Hematopoietic multipotent progenitor cell treated with erythropoietin and hydrocortisone succinate and interleukin-3 and kit ligand, for 17 days (in vitro differentiated cells): ENCODE data around the gene THAP2.
A peak's percentile ranks its signal among the peaks of the same experiment; 100 is the strongest.

Source experiments
- DNase-seq: peaks from one replicate; pipeline ENCODE4 v3.0.0-alpha.2; 2015; ENCODE audit warnings: low spot score

THAP2 gene

DNA sequence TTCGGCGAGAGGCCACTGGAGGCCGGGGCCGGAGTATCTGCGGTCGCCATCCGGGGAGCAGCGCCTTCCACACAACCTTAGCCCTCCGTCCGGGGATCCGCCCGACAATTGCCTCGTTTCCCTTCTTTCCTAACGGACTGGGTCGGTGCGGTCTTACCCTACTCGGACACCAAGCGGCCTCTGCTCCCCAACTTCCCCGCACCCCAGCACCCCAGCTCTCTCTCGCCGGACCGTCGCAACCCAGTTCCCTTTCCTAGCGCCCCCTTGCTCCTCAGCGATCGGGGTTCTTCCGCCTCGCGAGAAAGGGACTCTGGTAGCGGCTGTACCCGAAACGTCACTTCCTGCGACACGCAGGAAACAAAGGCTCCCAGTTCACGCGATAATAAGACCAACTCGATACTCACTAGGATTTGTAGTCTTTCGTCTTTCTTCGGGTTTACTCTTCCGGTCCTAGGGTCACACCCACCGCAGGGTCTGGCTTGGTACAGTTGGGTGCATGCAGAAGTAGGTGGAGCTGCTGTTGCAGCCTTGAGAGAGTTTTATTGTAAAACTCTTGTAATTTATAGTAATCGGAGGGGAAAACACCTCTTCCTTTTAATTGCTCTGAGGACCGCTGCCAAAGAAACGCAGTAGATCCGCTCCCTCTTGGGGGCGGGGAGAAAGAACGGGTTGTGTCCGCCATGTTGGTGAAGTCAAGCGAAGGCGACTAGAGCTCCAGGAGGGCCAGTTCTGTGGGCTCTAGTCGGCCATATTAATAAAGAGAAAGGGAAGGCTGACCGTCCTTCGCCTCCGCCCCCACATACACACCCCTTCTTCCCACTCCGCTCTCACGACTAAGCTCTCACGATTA lies at the start of gene THAP2, which contains the start of gene ZFC3H1:
THAP2 (plus strand) TSS at position 741 of the 850 bp plus-strand sequence. CDS start 209 bp downstream, outside the sequence.
ZFC3H1 (minus strand) TSS at position 288 of the 850 bp plus-strand sequence; CDS start at position 50, 238 bp downstream.
- DNase-seq, result peak; percentile 97

DNA sequence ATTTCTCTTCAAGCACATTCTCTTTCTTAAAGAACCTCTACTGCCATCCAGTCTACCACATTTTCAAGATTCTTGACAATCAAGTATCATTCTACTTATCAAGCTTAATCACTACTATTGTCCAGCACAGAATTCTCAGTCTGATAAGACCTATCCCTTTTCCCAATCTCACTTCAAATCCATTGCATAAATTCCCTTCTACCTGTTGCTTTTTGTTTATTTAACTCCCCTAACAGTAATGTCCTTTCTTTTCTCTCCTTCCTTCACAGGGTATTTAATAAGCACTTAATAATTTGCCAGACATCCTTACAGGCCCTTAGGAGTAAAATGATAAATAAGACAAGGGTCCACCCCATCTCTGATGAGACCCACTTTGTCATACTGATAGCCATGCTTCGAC lies 42.2 kb upstream of the THAP2 start:
- no peak for DNase-seq

DNA sequence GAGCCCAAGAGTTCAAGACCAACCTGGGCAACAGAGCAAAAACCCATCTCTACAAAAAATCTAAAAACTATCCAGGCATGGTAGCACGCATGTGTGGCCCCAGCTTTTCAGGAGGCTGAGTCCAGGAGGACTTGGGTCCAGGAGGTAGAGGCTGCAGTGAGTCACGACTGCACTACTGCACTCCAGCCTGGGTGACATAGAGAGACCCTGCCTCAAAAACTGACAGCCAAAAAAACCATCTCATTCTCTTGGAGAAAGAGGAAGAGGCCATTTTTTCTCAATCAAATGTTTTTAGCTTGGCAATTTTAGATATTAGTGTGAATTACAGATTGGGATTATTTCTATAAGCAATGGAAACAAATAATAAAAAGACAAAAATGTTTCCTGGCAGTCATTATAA lies 38.6 kb upstream of the THAP2 start:
- no peak for DNase-seq

DNA sequence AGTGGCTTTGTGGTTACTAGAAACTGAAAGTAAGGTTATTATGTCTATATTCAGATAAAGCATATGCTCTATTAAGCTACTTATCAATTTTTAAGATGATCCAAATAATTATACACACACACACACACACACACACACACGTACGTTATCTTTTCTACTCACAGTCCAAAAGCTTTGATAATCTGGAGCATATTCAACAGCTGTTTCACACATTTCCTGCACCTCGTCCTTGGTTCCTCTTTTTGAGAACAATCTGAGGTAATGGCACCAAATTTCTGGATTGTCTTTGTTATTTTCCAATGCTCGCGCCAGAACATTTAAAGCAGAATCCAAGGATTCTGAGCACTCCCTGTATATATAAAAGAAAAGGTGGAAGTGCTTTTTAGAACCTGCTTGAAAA lies 38.0 kb upstream of the THAP2 start:
- DNase-seq, result no peak

DNA sequence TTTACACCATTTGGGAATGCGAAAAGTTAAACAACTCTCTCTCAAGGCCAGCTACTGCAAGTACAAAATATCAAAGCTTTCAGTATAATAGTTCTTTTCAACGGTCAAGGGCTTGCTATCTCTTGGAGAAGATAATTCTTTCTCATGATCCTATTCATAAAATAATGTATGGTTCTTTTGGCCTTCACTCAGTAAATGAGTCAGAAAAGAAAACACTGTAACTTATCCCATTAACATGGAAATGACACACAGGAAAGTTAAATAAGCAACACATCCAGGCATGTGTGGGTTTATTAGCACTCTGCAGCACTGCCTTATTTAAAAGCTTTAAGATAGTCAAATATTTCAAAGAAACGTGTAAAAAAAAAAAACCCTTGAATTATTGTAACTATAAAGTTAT lies 37.3 kb upstream of the THAP2 start:
- DNase-seq, result no peak

DNA sequence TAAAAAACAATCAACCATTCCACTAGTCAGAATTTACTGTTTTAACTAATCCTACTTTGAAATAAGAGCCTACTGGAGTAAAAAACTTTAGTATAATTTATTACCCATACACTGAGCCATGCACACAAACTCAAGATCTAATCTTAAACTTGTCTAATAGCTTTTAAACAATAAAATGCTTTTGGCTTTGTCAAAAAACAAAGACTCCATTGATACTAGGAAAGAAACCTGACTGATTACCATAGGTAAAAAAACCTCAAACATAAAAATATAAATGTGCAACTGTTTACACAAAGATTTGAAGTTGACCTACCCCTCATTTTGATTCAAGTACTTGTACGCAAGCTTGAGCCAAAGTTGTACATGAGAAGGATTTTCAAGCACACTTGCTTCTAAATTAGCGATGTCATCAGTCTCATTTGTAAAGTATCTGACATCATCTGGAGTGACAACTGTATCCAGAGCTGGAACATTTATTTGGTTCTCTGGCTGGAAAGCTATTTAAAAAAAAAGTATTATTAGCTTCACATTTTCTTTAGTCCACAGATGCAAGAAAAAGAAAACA lies 36.6 kb upstream of the THAP2 start:
- no peak for DNase-seq

DNA sequence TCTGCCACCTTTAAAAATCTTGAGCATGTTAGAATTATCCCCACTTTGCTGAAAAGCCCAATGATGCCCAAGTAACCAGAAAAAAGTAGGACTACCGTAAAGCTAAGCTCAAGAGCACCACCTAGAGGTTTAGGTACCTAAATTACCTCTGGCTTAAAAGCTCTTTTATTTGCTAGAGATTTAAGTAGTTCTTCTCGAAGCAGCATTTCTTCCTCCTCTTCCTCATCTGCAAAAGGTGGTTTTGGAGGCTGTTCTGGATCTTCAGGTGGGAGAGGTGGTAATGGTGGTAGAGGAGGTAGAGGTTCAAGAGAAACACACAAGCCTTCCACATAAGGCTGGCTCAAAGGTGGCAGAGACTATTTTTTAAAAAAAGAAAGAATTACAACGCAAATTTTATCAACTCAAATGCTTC lies 27.4 kb upstream of the THAP2 start:
- peak; percentile 80 for DNase-seq

DNA sequence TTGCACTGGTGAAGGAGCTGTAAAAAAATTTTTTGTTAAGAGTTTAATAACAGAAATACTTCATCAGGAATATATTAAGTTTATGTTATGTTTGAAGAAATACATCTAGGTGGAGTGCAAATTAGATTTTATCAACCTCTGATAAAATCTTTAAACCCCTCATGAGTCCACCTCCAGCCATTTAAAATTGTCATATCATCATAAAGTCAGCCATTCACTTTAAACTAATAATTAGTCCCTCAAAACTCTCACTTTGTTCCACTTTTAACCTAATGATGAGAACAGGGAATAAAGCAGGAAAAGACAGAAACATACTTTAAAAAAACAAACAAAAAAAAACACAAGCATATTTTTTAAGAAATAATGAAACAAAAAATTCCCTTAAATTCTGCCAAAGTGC lies 25.6 kb upstream of the THAP2 start:
- DNase-seq, result no peak

DNA sequence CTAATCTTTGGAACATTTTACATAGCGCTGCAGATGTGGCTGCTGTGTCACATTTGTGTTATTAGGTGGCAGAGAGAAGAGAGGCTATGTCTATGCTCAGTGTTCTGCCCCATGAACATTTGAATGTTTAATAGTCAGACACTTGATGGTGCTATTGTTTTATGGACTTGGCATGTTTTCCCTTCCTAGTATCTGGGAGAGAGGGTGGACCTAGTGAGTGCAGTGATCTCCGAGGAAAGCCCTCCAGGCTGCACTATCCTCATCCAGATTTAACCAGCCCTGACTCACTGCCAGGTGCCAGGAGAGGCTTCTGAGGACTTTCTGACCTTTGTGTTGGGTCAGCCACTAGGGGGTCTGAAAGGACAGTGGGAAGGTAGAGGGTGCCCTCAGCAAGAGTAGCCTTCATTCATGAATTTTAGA lies 24.8 kb upstream of the THAP2 start:
- DNase-seq, result peak; percentile 46

DNA sequence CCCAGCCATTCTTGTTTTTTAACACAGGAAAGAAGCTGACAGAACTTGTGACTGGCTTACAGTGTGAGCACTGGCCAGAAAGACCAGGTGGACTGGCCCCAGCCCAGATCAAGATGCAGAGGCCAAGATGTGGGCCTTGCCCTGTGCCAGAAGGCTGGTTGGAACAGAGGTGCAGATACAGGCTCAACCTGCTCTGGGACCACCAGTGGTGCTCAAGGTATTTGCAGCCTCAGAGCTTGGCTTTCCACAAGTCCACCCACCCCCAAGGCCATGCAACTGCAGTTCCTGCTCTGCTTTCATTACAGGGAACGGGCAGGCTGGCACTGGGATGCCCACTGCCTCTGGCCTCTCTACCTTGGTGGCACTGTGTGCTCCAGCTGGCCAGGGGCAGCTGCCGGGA lies 23.8 kb upstream of the THAP2 start:
- DNase-seq, result no peak

DNA sequence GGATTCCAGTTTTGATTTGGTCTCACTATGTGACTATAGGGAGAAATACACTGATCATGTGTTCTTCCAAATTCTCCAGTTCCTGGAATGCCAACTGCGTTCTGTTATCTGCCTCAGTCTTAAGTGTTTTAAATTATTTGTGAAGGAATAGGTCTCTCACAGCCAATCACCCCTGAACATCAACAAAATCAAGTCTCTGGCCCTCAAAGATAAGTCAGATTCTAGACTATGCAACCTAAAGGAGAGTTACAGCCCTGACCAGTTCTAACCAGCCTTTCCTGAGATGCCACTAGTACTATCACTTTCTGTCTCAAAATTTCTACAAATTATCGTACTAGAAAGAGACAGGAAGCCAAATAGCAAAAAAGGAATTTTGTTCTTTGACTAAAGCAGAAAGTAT lies 22.7 kb upstream of the THAP2 start:
- DNase-seq, result peak; percentile 21

DNA sequence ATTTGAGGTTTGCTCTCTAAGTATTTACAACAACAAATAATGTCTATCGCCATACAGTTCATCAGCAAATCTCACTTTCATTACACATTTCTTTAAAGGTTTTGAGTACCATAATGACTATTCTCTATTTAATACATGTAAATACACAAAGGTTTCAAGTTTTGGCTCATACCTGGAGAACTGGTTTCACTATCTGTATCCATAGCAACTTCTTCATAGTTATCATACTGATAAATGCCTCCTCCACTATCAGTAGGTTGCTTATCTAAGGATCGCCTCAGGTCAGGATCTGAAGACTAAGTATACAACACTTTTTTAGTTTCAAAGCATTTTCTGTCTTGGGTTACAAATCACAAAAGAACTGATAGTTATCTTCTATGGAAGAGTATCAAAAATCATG lies 21.8 kb upstream of the THAP2 start:
- no peak for DNase-seq

DNA sequence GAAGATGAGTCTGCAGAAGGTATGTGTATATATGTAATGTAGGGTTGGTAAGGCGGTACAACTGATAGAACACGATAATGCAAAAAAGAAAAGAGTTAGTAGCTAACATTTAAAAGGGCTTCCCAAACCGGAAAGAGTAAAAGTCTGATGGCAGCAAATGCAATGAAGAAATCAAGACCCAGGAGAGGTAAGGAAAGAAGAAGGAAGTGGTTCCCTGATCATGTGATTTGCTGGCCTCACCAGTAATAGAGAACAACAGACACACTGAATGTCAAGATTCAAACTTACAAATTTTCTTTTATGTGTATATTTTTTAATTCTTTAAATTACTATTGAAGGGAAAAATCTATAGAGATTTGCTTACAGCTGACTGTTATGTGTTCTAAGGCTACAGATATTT lies 18.8 kb upstream of the THAP2 start:
- DNase-seq, result no peak

DNA sequence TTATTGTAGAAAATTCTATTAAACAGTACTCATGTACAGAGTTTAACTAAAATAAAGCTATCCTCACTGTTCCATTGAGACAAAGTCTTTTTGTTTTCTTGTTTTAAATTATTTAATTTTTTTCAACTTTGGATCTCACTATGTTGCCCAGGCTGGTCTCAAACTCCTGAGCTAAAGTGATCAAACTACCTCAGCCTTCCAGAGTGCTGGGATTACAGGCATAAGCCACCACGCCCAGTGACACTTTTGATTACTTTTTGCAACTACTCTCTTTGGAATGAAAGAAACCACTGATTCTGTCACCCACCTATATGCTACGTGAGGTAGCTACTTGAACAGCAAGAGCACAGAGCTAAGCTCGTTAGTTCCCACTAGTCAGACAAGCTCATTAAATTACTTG lies 17.6 kb upstream of the THAP2 start:
- DNase-seq, result no peak

DNA sequence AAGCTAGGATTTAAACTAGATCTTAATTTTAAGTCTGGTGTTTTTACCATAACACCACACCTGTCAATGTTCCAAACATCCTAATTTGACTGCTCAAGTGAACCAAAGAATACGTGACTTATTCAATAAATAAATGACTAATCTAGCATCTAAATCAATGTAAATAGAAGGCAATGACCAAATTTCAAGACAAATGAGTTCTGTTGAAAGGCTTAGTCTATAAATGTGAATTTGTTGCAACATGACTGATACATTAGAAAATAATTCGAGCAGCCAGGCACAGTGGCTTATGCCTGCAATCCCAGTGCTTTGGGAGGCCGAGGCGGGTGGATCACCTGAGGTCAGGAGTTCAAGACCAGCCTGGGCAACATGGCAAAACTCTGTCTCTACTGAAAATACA lies 15.6 kb upstream of the THAP2 start:
- no peak for DNase-seq

DNA sequence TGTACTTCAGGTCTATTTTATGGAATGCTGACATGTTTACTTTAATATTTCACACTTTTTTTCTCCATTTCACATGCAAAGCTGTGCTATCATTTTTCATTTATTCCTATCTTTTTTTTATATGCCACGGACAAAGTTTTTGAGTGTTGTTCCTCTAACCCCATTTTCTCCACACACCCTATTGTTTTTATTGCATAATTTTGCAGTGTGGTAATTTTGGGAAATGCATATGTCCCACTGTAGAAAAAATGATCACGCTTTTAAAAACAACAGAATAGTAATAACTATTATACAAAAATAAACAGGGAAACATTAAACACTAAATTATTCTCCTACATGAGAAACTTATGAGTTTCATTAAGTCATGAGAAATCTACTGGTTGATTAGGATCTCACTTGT lies 14.7 kb upstream of the THAP2 start:
- no peak for DNase-seq

DNA sequence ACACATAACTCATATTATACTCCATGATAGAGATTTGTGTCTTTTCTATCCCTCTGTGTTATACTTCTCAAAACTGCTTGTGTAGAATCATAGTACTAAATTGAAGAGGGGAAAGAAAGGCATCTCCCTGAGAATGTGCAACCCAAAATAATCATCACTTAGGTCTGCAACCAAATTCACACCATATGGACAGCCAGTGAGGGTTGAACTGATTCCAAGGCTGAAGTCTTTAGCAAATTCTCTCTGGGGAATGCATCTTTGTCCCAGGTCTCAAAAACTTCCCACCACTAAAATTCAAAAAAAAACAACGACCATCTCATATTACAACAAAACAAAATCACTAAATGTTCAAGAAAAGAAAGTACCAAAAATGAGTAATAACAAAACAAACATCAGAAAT lies 11.4 kb upstream of the THAP2 start:
- no peak for DNase-seq

DNA sequence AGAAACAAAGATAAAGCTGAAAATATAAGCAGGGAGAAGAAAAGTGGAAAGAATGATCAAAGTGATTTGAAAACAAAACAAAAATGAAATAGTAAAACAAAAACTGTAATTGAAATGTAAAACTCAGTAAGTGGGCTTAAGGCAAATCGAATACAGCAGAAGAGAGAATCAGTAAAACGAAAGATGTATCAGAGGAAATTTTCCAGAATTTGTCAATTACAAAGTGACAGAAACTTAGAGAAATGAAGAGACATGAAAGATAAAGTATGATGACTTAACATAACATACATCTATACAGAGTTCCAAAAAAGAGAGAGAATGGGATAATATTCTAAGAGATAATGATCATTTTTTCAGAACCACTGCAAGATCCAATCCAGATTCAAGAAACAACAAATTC lies 11.0 kb upstream of the THAP2 start:
- no peak for DNase-seq

DNA sequence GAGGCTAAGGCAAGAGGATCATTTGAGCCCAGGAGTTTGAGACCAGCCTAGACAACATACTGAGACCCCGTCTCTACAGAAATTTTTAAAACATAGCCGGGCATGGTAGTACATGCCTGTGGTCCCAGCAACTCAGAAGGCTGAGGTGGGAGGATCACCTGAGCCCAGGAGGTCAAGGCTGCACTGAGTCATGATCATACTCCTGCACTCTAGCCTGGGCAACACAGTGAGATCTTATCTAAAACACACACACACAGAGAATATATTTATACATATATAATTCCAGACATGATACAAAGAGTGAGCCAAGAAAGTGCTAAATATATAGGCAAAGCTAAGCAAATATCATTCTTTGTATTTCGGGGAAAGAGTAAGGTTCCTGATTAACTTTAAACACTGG lies 9.9 kb upstream of the THAP2 start:
- DNase-seq, result no peak

DNA sequence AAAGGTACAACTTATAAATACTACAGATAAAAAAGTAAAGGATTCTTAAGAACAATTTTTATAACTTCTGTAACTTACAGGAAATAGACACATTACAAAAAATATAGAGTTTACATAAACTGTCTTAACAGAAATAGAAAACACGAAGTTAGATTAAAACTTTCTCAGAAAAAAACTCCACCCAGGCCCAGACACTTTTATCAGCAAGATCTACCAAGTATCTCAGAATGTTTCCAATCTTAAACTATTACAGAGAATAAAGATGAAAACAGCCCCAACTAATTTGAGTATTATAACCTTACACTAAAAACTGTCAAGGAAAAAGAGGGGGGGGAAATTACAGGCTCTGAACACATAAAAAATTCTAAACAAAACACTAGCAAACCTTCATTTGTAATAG lies 8.6 kb upstream of the THAP2 start:
- DNase-seq, result no peak

DNA sequence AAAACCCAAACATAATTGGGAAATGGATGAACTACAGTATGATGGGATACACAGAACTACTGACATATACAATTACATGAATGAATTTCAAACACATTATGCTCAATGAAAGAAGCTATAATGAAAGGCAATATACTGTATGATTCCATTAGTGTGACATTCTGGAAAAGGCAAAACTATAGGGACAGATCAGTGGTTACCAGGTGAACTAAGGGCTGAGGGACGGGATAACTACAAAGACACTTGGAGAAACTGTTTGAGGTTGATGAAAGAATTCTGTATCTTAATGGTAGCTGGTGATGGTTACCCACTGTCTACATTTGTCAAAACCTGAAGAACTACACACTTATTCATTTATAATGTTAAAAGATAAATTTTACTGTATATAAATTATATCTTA lies 8.2 kb upstream of the THAP2 start:
- DNase-seq, result no peak

DNA sequence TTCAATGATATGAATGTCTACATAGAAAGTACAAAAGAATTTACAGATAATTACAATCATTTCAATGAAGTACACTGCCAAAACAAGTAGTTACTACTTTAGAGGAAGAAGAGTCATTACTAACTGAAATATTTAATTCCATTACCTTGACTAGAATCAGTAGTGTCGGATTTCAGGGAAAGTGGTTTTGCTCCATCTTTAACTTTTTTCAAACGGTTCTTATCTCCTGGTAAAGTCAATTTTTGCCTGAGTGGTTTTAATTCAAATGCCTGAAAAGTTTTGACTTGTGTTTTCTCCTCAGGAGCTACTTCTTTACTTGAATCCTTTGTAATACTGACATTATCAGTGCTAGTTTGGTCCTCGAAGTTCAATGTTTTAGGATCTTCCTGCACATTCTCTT lies 7.4 kb upstream of the THAP2 start:
- DNase-seq, result no peak

DNA sequence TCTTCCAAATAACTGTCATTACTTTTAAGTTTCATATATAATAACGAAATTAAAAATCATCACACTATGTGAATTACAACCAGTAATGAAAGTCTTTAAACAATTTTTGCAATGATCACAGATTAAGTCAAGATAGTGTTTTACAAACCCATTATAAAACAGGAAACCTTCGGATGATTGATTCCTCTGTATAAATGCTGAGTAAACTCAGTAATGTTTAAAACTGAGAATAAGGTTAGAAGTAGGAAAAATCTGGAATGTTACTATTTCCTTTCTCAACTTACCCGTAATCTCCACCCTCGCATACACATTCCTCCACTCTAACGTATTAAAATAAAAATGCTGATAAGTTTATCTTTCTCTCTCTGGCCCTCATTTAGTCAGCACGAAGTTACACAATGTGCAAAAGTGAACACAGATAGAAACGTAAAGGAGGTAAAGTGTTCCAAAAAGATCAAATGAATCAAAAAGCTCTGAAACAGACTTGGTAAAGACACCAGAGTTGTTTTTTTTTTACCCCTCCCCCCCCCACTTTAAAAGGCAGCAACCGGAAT lies 2.0 kb upstream of the THAP2 start:
- DNase-seq, result peak; percentile 52
